Neutrophil (primary cell): ENCODE measurements around the gene PARD3.

Experiments
- H3K27ac ChIP-seq: fragments of 200-600 bp; sonication (generic); 2 replicates; pipeline ENCODE4 v1.5.1; 2016; ENCODE audit warnings: mild to moderate bottlenecking, moderate library complexity
- H3K27me3 ChIP-seq: fragments of 200-600 bp; sonication (generic); 2 replicates; pipeline ENCODE4 v1.6.0; 2016; ENCODE audit warnings: mild to moderate bottlenecking
- H3K36me3 ChIP-seq: fragments of 200-600 bp; sonication (generic); 2 replicates; pipeline ENCODE4 v1.5.1; 2017
- H3K4me1 ChIP-seq, 2 experiments: fragments of 200-600 bp in 1 of 2; sonication (generic) in 1 of 2; 1 replicate in 1 of 2; 2 replicates in 1 of 2; pipeline versions ENCODE4 v1.5.1 to v1.6.1; 2013 to 2016; ENCODE audit warnings: low read depth in 1 of 2, low read length in 1 of 2, mild to moderate bottlenecking in 1 of 2, moderate library complexity in 1 of 2; ENCODE audit not compliant: control insufficient read depth in 1 of 2, insufficient read depth in 1 of 2
- H3K4me3 ChIP-seq, 2 experiments: fragments of 200-600 bp in 1 of 2; sonication (generic) in 1 of 2; 1 replicate in 1 of 2; 2 replicates in 1 of 2; pipeline ENCODE4 v1.5.1; 2013 to 2016; ENCODE audit warnings: low read depth in 1 of 2, low read length in 1 of 2, mild to moderate bottlenecking in 1 of 2, moderate library complexity in 1 of 2
- H3K9me3 ChIP-seq: fragments of 200-600 bp; sonication (generic); 2 replicates; pipeline ENCODE4 v1.5.1; 2016
- CTCF ChIP-seq: fragments of 200-600 bp; sonication (generic); IDR thresholded peaks from 2 replicates; pipeline ENCODE4 v1.5.1; 2016; ENCODE audit warnings: antibody characterized with exemption

Gene PARD3

GRCh38 chr10:34203966-34204630 lies 611.0 kb downstream of the PARD3 start:
- TF ChIP-seq CTCF = no peak
- no peak overlapping the region for H3K27ac ChIP-seq
- H3K27me3 ChIP-seq = no peaks in the 10 kb centered on the region
- no peaks in the 10 kb centered on the region for H3K4me1 ChIP-seq
- H3K36me3 ChIP-seq = no peaks in the 10 kb centered on the region
- no peak overlapping the region for H3K4me3 ChIP-seq
- H3K9me3 ChIP-seq = no peaks in the 10 kb centered on the region

GRCh38 chr10:34200355-34200901 lies 614.7 kb downstream of the PARD3 start:
- no peaks in the 10 kb centered on the region for H3K9me3 ChIP-seq
- H3K36me3 ChIP-seq = no peaks in the 10 kb centered on the region
- no peak overlapping the region for H3K4me3 ChIP-seq
- no peak overlapping the region for H3K27ac ChIP-seq
- no peaks in the 10 kb centered on the region for H3K27me3 ChIP-seq
- no peak for TF ChIP-seq CTCF
- H3K4me1 ChIP-seq = no peaks in the 10 kb centered on the region

- Histone ChIP-seq H3K27me3 (no peaks in the 10 kb centered on the region), H3K4me3 (no peak overlapping the region), H3K27ac (no peak overlapping the region), H3K4me1 (no peaks in the 10 kb centered on the region), H3K36me3 (no peaks in the 10 kb centered on the region), H3K9me3 (no peaks in the 10 kb centered on the region)
- no peak for TF ChIP-seq CTCF
These were observed 616.1 kb downstream of the PARD3 start for GRCh38 chr10:34198953-34199352.

GRCh38 chr10:34196058-34196433 lies 619.0 kb downstream of the PARD3 start:
- H3K27ac ChIP-seq = no peak overlapping the region
- no peaks in the 10 kb centered on the region for H3K4me1 ChIP-seq
- no peaks in the 10 kb centered on the region for H3K27me3 ChIP-seq
- TF ChIP-seq CTCF = no peak
- no peaks in the 10 kb centered on the region for H3K36me3 ChIP-seq
- no peaks in the 10 kb centered on the region for H3K9me3 ChIP-seq
- no peak overlapping the region for H3K4me3 ChIP-seq

GRCh38 chr10:34195364-34196057 lies 619.6 kb downstream of the PARD3 start:
- no peak overlapping the region for H3K27ac ChIP-seq
- H3K4me3 ChIP-seq = no peak overlapping the region
- no peaks in the 10 kb centered on the region for H3K4me1 ChIP-seq
- no peak for TF ChIP-seq CTCF
- H3K36me3 ChIP-seq = no peaks in the 10 kb centered on the region
- H3K9me3 ChIP-seq = no peaks in the 10 kb centered on the region
- H3K27me3 ChIP-seq = no peaks in the 10 kb centered on the region
